HG03521 (cell line): ENCODE results near the gene CIRBP.

ENCODE experiments used
- ATAC-seq: cut with Tn5 transposase; IDR thresholded peaks from one replicate; pipeline ENCODE4 v1.9.1; 2021; ENCODE audit warnings: mild to moderate bottlenecking, moderate library complexity; ENCODE audit not compliant: unreplicated experiment

Gene CIRBP

GRCh38 chr19:1254530-1255185 lies 14.5 kb upstream of the CIRBP start:
- no peak for ATAC-seq

GRCh38 chr19:1255186-1256161 lies 13.7 kb upstream of the CIRBP start:
- ATAC-seq, result no peak

GRCh38 chr19:1256646-1257474 lies 12.3 kb upstream of the CIRBP start:
- ATAC-seq, result no peak

GRCh38 chr19:1257475-1258162 lies 11.5 kb upstream of the CIRBP start:
- ATAC-seq, result no peak

- no peak for ATAC-seq
These were observed 11.0 kb upstream of the CIRBP start for GRCh38 chr19:1258163-1258492.

GRCh38 chr19:1258707-1259205 lies 10.4 kb upstream of the CIRBP start:
- ATAC-seq, result no peak

GRCh38 chr19:1259206-1259875 lies 9.8 kb upstream of the CIRBP start:
- peak; percentile 22 for ATAC-seq

GRCh38 chr19:1259876-1260748 lies 9.0 kb upstream of the CIRBP start:
- ATAC-seq, result no peak

- peak; percentile 59 for ATAC-seq
These were observed 8.2 kb upstream of the CIRBP start for GRCh38 chr19:1260749-1261537.

- no peak for ATAC-seq
These were observed 7.7 kb upstream of the CIRBP start for GRCh38 chr19:1261538-1261797.

- ATAC-seq, result no peak
These were observed 7.1 kb upstream of the CIRBP start for GRCh38 chr19:1261798-1262622.

GRCh38 chr19:1262623-1263123 lies 6.5 kb upstream of the CIRBP start:
- no peak for ATAC-seq

GRCh38 chr19:1263188-1263587 lies 5.9 kb upstream of the CIRBP start:
- ATAC-seq, result no peak

- no peak for ATAC-seq
These were observed 4.1 kb upstream of the CIRBP start for GRCh38 chr19:1264801-1265614.

GRCh38 chr19:1265615-1266128 lies 3.5 kb upstream of the CIRBP start:
- no peak for ATAC-seq

GRCh38 chr19:1266129-1266915 lies 2.8 kb upstream of the CIRBP start:
- ATAC-seq, result peak; percentile 31
